Measurements from ENCODE around the gene NAT8L.

NAT8L gene

GRCh38 chr4:2044119-2044485 lies 15.0 kb upstream of the NAT8L start:
- Histone ChIP-seq H3K9ac (ENCODE audit: low read length) (no peak overlapping the region), H2AFZ (ENCODE audit: insufficient read depth, low read length, poor library complexity) (no peak overlapping the region), H3K14ac (ENCODE audit: low read length) (no peak overlapping the region), H3K4ac (ENCODE audit: low read depth, low read length) (no peak overlapping the region), H4K12ac (ENCODE audit: low read depth, low read length) (no peak overlapping the region), H2AK5ac (ENCODE audit: low read length) (no peak overlapping the region), H3K9me3 (ENCODE audit: insufficient read depth, low read depth, low read length) (peaks cover 10% of the 10 kb centered on the region), H3K79me1 (ENCODE audit: low read length) (no peaks in the 10 kb centered on the region), H4K91ac (ENCODE audit: low read depth, low read length) (no peak overlapping the region), H2BK12ac (ENCODE audit: low read length) (no peak overlapping the region), H3K18ac (ENCODE audit: low read length) (no peak overlapping the region), H3K23ac (ENCODE audit: low read length) (no peak overlapping the region), H3K4me2 (ENCODE audit: low read length) (no peak overlapping the region), H3K4me3 (ENCODE audit: low read depth, low read length) (no peak overlapping the region), H4K8ac (ENCODE audit: low read depth, low read length) (no peak overlapping the region), H3K4me1 (ENCODE audit: control insufficient read depth in 1 of 2, insufficient read depth in 2 of 2, low read length in 2 of 2) (peaks cover 7% of the 10 kb centered on the region in 2 experiments), H3K36me3 (ENCODE audit: control insufficient read depth in 1 of 2, insufficient read depth in 2 of 2, low read length in 2 of 2) (peaks cover 0 to 3% of the 10 kb centered on the region in 2 experiments), H2BK120ac (ENCODE audit: insufficient read depth, low read length, poor library complexity) (no peak overlapping the region), H2BK5ac (ENCODE audit: low read depth, low read length, poor library complexity) (no peak overlapping the region), H3K27ac (ENCODE audit: low read depth, low read length) (no peak overlapping the region), H3K79me2 (ENCODE audit: control insufficient read depth, insufficient read depth, low read length, poor library complexity) (no peaks in the 10 kb centered on the region), H3K27me3 (ENCODE audit: insufficient read depth, low read length) (peaks cover 22% of the 10 kb centered on the region)
- WGBS (ENCODE audit: extremely low coverage, insufficient coverage, insufficient read length) = no CpG with 5 or more reads among the region's 6 CpGs
- no peak for DNase-seq

DNA sequence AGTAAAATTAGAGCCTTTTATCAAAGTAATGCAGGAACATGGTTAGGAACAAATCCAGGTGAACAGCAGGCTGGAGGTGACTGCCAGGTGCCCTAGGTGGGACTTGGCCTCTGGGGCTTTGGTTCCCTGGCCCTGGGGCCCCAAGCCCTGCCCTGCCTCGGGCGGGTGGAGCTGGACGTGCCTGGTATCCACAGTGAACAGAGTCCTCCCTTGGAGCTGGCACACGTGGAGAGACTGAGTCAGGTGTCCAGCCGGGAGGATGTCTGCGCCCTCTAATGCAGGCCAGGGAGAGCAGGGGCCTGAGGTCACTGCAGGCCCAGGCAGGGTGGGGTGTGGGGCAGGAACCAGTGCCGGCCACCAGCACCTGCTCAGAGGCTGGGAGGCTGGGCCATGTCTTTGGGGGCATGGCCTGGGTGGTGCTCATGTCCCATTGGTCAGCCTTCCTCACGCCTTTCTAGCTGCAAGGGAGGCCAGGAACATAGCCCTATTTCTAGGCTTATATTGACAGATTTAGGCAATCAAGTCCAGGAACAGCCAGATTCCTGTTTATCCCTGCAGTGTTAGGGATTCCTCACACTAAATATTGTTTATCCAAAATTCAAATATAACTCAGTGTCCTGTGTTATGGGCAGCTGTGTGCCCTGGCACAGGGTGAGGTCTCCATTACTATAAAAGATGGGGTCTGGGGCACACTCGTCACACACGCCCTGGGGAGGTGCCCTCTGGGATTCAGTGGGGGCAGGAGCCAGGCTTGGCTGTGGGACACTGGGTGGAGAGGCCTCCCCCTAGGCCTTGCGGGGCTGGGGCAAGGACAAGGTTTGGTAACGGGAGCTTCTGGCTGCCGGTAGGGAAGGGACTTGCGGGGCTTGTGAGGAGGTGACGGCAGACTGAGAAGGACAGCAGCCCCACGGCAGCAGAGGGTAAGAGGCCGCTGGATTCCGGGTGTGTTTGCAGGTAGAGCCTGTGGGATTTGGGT lies 14.3 kb upstream of the NAT8L start:
- Histone ChIP-seq H3K9ac (ENCODE audit: low read length) (no peak overlapping the region), H3K36me3 (ENCODE audit: control insufficient read depth in 1 of 2, insufficient read depth in 2 of 2, low read length in 2 of 2) (peaks cover 0 to 3% of the 10 kb centered on the region in 2 experiments), H2BK12ac (ENCODE audit: low read length) (no peak overlapping the region), H3K4me3 (ENCODE audit: low read depth, low read length) (no peak overlapping the region), H2BK120ac (ENCODE audit: insufficient read depth, low read length, poor library complexity) (no peak overlapping the region), H3K23ac (ENCODE audit: low read length) (no peak overlapping the region), H3K4ac (ENCODE audit: low read depth, low read length) (no peak overlapping the region), H2BK5ac (ENCODE audit: low read depth, low read length, poor library complexity) (no peak overlapping the region), H3K14ac (ENCODE audit: low read length) (no peak overlapping the region), H3K79me1 (ENCODE audit: low read length) (no peaks in the 10 kb centered on the region), H3K4me1 (ENCODE audit: control insufficient read depth in 1 of 2, insufficient read depth in 2 of 2, low read length in 2 of 2) (peaks cover 7% of the 10 kb centered on the region in 2 experiments), H2AK5ac (ENCODE audit: low read length) (no peak overlapping the region), H4K12ac (ENCODE audit: low read depth, low read length) (no peak overlapping the region), H3K4me2 (ENCODE audit: low read length) (no peak overlapping the region), H4K91ac (ENCODE audit: low read depth, low read length) (no peak overlapping the region), H2AFZ (ENCODE audit: insufficient read depth, low read length, poor library complexity) (no peak overlapping the region), H3K9me3 (ENCODE audit: insufficient read depth, low read depth, low read length) (peaks cover 12% of the 10 kb centered on the region), H3K27me3 (ENCODE audit: insufficient read depth, low read length) (peaks cover 19% of the 10 kb centered on the region), H3K18ac (ENCODE audit: low read length) (no peak overlapping the region), H3K27ac (ENCODE audit: low read depth, low read length) (no peak overlapping the region), H3K79me2 (ENCODE audit: control insufficient read depth, insufficient read depth, low read length, poor library complexity) (no peaks in the 10 kb centered on the region), H4K8ac (ENCODE audit: low read depth, low read length) (no peak overlapping the region)
- DNase-seq = no peak
- no CpG with 5 or more reads among the region's 18 CpGs for WGBS (ENCODE audit: extremely low coverage, insufficient coverage, insufficient read length)

GRCh38 chr4:2045518-2045951 lies 13.6 kb upstream of the NAT8L start:
- no peak overlapping the region for H3K4ac ChIP-seq (ENCODE audit: low read depth, low read length)
- no peak overlapping the region for H2BK12ac ChIP-seq (ENCODE audit: low read length)
- no peak overlapping the region for H3K14ac ChIP-seq (ENCODE audit: low read length)
- peaks cover 11% of the 10 kb centered on the region for H3K9me3 ChIP-seq (ENCODE audit: insufficient read depth, low read depth, low read length)
- H3K18ac ChIP-seq (ENCODE audit: low read length) = no peak overlapping the region
- no peak overlapping the region for H2BK5ac ChIP-seq (ENCODE audit: low read depth, low read length, poor library complexity)
- H4K91ac ChIP-seq (ENCODE audit: low read depth, low read length) = no peak overlapping the region
- no peak overlapping the region for H2AK5ac ChIP-seq (ENCODE audit: low read length)
- no peak for DNase-seq
- H3K36me3 ChIP-seq (ENCODE audit: control insufficient read depth in 1 of 2, insufficient read depth in 2 of 2, low read length in 2 of 2) = peaks cover 0 to 3% of the 10 kb centered on the region in 2 experiments
- no peak overlapping the region for H4K12ac ChIP-seq (ENCODE audit: low read depth, low read length)
- H3K4me2 ChIP-seq (ENCODE audit: low read length) = no peak overlapping the region
- H3K79me1 ChIP-seq (ENCODE audit: low read length) = no peaks in the 10 kb centered on the region
- no peak overlapping the region for H3K9ac ChIP-seq (ENCODE audit: low read length)
- no peak overlapping the region for H3K27ac ChIP-seq (ENCODE audit: low read depth, low read length)
- no peak overlapping the region for H2BK120ac ChIP-seq (ENCODE audit: insufficient read depth, low read length, poor library complexity)
- peaks cover 15% of the 10 kb centered on the region for H3K27me3 ChIP-seq (ENCODE audit: insufficient read depth, low read length)
- H3K79me2 ChIP-seq (ENCODE audit: control insufficient read depth, insufficient read depth, low read length, poor library complexity) = no peaks in the 10 kb centered on the region
- H4K8ac ChIP-seq (ENCODE audit: low read depth, low read length) = no peak overlapping the region
- no CpG with 5 or more reads among the region's 11 CpGs for WGBS (ENCODE audit: extremely low coverage, insufficient coverage, insufficient read length)
- H3K4me3 ChIP-seq (ENCODE audit: low read depth, low read length) = no peak overlapping the region
- H3K4me1 ChIP-seq (ENCODE audit: control insufficient read depth in 1 of 2, insufficient read depth in 2 of 2, low read length in 2 of 2) = peaks cover 7% of the 10 kb centered on the region in 2 experiments
- H3K23ac ChIP-seq (ENCODE audit: low read length) = no peak overlapping the region
- H2AFZ ChIP-seq (ENCODE audit: insufficient read depth, low read length, poor library complexity) = no peak overlapping the region

DNA sequence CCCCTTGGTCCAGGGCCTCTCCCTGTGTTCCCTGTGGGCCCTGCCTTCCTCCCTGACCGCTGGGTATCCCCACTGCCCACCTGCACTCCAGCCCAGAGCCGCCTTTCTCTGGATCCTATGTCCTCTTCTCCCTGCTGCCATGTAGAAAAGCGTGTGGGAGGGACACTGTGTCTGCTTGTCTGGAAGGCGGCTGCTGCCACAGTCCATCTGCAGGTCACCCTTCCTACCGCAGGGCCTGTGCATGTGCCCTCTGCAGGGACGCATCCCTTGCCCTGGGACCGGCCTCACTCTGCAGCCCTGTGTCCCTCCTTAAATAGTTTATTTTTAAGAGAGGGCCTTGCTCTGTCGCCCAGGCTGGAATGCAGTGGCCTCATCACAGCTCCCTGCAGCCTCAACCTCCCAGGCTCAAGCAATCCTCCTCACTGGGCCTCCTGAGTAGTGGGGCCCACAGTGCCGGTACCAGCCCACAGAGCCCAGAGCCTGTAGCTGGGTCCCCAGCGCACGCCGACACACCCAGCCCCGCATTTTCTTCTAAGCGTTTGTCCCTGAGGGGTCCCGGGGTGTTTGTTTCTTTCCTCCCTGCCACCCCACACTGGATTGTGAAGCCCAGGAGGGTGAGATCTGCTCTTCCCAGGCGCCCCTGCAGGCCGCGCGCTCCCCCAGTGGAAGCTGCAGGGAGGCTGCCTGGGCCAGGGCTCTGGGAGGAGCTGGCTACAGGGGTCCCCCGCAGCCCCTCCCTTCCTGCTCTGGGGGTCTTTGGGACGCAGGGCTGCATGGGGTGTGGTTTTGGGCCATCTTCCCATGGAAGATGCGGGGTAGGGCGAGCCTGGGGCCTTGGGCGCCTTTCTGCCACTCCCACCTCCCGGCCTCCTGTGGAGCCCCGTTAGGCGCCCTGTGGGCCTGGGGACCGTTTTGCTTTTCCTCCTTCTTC lies 12.8 kb upstream of the NAT8L start:
- no peak overlapping the region for H4K12ac ChIP-seq (ENCODE audit: low read depth, low read length)
- no peak overlapping the region for H4K8ac ChIP-seq (ENCODE audit: low read depth, low read length)
- H3K9me3 ChIP-seq (ENCODE audit: insufficient read depth, low read depth, low read length) = peaks cover 11% of the 10 kb centered on the region
- H3K9ac ChIP-seq (ENCODE audit: low read length) = no peak overlapping the region
- peaks cover 0 to 3% of the 10 kb centered on the region in 2 experiments for H3K36me3 ChIP-seq (ENCODE audit: control insufficient read depth in 1 of 2, insufficient read depth in 2 of 2, low read length in 2 of 2)
- H3K23ac ChIP-seq (ENCODE audit: low read length) = no peak overlapping the region
- H2BK12ac ChIP-seq (ENCODE audit: low read length) = no peak overlapping the region
- H3K4ac ChIP-seq (ENCODE audit: low read depth, low read length) = no peak overlapping the region
- no peaks in the 10 kb centered on the region for H3K79me2 ChIP-seq (ENCODE audit: control insufficient read depth, insufficient read depth, low read length, poor library complexity)
- H3K18ac ChIP-seq (ENCODE audit: low read length) = no peak overlapping the region
- no peak overlapping the region for H2BK5ac ChIP-seq (ENCODE audit: low read depth, low read length, poor library complexity)
- no peak overlapping the region for H2BK120ac ChIP-seq (ENCODE audit: insufficient read depth, low read length, poor library complexity)
- no peaks in the 10 kb centered on the region for H3K79me1 ChIP-seq (ENCODE audit: low read length)
- no peak overlapping the region for H3K4me3 ChIP-seq (ENCODE audit: low read depth, low read length)
- peaks cover 4% of the 10 kb centered on the region in 2 experiments for H3K4me1 ChIP-seq (ENCODE audit: control insufficient read depth in 1 of 2, insufficient read depth in 2 of 2, low read length in 2 of 2)
- no peak overlapping the region for H2AK5ac ChIP-seq (ENCODE audit: low read length)
- H3K27me3 ChIP-seq (ENCODE audit: insufficient read depth, low read length) = peaks cover 7% of the 10 kb centered on the region
- H3K27ac ChIP-seq (ENCODE audit: low read depth, low read length) = no peak overlapping the region
- H3K4me2 ChIP-seq (ENCODE audit: low read length) = no peak overlapping the region
- DNase-seq = no peak
- WGBS (ENCODE audit: extremely low coverage, insufficient coverage, insufficient read length) = no CpG with 5 or more reads among the region's 28 CpGs
- no peak overlapping the region for H3K14ac ChIP-seq (ENCODE audit: low read length)
- no peak overlapping the region for H2AFZ ChIP-seq (ENCODE audit: insufficient read depth, low read length, poor library complexity)
- H4K91ac ChIP-seq (ENCODE audit: low read depth, low read length) = no peak overlapping the region
